PC-9 (cell line): Measurements from ENCODE around the gene SLC25A1. TPM values are rescaled to one million over a fixed set of nuclear protein-coding genes. Genes with fewer than 3 reads are reported as not detected.

Source experiments
- BruUV-seq: library from RNA; stranded (reverse); fragments of 400-500 nt; replicated peaks from 2 replicates; lab custom pipeline; 2021; lab: Mats Ljungman, UMichigan
- CTCF ChIA-PET: fragments of 300-600 bp; sonication (Branson Sonifier 250); formaldehyde crosslinking; loops from one replicate; lab custom pipeline; 2022; ENCODE audit warnings: antibody characterized with exemption; lab: Charles Lee
- POLR2A ChIA-PET: fragments of 300-600 bp; sonication (Branson Sonifier 250); formaldehyde crosslinking; loops from one replicate; lab custom pipeline; 2022; ENCODE audit warnings: antibody characterized with exemption; ENCODE audit not compliant: unreplicated experiment; lab: Charles Lee
- DNase-seq, 2 experiments: peaks; one replicate each; pipeline versions ENCODE4 v3.0.0 to v3.0.0-alpha.2; 2015 to 2022; ENCODE audit warnings: mixed read lengths in 1 of 2
- H2AFZ ChIP-seq: fragments of 200-600 bp; sonication (generic); 2 replicates; pipeline ENCODE4 v1.8.1; 2017; ENCODE audit warnings: antibody characterized with exemption
- H3F3A ChIP-seq: fragments of 200-600 bp; sonication (generic); 2 replicates; pipeline ENCODE4 v1.8.1; 2017; ENCODE audit warnings: antibody characterized with exemption, mild to moderate bottlenecking, low read depth; ENCODE audit not compliant: insufficient read depth
- H3K27ac ChIP-seq: fragments of 200-600 bp; sonication (generic); 2 replicates; pipeline ENCODE4 v1.6.1; 2016; ENCODE audit warnings: mixed run types
- H3K27me3 ChIP-seq: fragments of 200-600 bp; sonication (generic); 2 replicates; pipeline ENCODE4 v1.6.1; 2016; ENCODE audit warnings: low read depth, mixed run types; ENCODE audit not compliant: insufficient read depth
- H3K36me3 ChIP-seq: fragments of 200-600 bp; sonication (generic); 2 replicates; pipeline ENCODE4 v1.6.1; 2016; ENCODE audit warnings: low read depth, mixed run types
- H3K4me1 ChIP-seq: fragments of 200-600 bp; sonication (generic); replicated peaks from 2 replicates; pipeline ENCODE4 v1.6.1; 2016; ENCODE audit warnings: mixed run types; ENCODE audit not compliant: insufficient read depth
- H3K4me2 ChIP-seq: fragments of 200-600 bp; sonication (generic); 2 replicates; pipeline ENCODE4 v1.6.1; 2017; ENCODE audit warnings: mixed run types
- H3K4me3 ChIP-seq: fragments of 200-600 bp; sonication (generic); 2 replicates; pipeline ENCODE4 v1.6.1; 2016; ENCODE audit warnings: mixed run types
- H3K79me2 ChIP-seq: fragments of 200-600 bp; sonication (generic); 2 replicates; pipeline ENCODE4 v1.6.1; 2017; ENCODE audit warnings: low read depth, mixed run types
- H3K9me2 ChIP-seq: fragments of 200-600 bp; sonication (generic); 2 replicates; pipeline ENCODE4 v1.8.1; 2017; ENCODE audit warnings: mild to moderate bottlenecking; ENCODE audit not compliant: insufficient read depth
- H3K9me3 ChIP-seq: fragments of 200-600 bp; sonication (generic); 2 replicates; pipeline ENCODE4 v1.8.1; 2016; ENCODE audit warnings: low read depth; ENCODE audit not compliant: insufficient read depth
- H4K20me1 ChIP-seq: fragments of 200-600 bp; sonication (generic); 2 replicates; pipeline ENCODE4 v1.8.1; 2017; ENCODE audit not compliant: insufficient read depth
- EZH2 ChIP-seq: fragments of 200-600 bp; sonication (generic); IDR thresholded peaks from 2 replicates; pipeline ENCODE4 v1.8.0; 2017; ENCODE audit warnings: antibody characterized with exemption, low read depth
- intact Hi-C: fragments of 100-400 bp; cut with micrococcal nuclease; formaldehyde crosslinking; loops from one replicate; pipeline ENCODE4 v1.10.0; 2022; ENCODE audit not compliant: unreplicated experiment
- total RNA-seq: library from RNA; stranded (reverse); gene quantifications from 2 replicates; pipeline ENCODE4 v1.2.3, GENCODE V29; 2021
- TF ChIP-seq, protein P1 (sequence below): fragments of 200-600 bp; sonication (generic); conservative IDR thresholded peaks from 2 replicates; pipeline ENCODE4 v1.6.1; 2017; ENCODE audit warnings: mixed run types, antibody characterized with exemption, mild to moderate bottlenecking, moderate library complexity

SLC25A1 gene
- total RNA-seq, 1 experiment from 2014 or later, result 79.9 TPM

DNA sequence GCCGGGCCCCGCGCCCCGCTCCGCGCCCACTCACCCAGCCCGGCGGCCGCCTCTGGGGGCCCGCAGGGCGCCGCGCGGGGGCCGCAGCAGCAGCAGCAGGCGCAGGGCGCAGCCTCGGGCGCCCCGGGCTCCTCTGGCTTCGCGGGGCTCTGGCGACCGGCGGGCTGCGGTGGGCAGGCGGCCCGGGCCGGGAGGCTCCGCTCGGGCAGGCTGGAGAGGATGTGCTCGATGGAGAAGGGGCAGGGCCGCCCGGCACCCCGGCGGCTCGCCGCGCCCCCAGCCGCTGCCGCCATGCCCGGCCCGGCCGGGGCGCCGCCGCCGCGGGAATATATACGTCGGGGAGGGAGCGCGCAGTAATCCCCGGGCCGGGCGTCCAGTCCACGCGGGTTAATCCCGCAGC, 28.5 kb downstream of the SLC25A1 start, which contains the start of gene GSC2:
Gene GSC2 (minus strand): TSS at position 302 of the 400 bp plus-strand sequence. CDS start 9 bp downstream, at position 293.
- POLR2A ChIA-PET, result no interaction called here
- H3K9me2 ChIP-seq, result no peaks in the 10 kb centered on the region
- no peak within 1 kb of the TSS for H3K4me3 ChIP-seq
- H2AFZ ChIP-seq, result no peak within 1 kb of the TSS
- CTCF ChIA-PET, result no interaction called here
- intact Hi-C loops, result no loop called here
- no peaks in the 10 kb centered on the region for H3K4me1 ChIP-seq
- no peak for TF ChIP-seq EZH2
- TF ChIP-seq, protein P1, sequence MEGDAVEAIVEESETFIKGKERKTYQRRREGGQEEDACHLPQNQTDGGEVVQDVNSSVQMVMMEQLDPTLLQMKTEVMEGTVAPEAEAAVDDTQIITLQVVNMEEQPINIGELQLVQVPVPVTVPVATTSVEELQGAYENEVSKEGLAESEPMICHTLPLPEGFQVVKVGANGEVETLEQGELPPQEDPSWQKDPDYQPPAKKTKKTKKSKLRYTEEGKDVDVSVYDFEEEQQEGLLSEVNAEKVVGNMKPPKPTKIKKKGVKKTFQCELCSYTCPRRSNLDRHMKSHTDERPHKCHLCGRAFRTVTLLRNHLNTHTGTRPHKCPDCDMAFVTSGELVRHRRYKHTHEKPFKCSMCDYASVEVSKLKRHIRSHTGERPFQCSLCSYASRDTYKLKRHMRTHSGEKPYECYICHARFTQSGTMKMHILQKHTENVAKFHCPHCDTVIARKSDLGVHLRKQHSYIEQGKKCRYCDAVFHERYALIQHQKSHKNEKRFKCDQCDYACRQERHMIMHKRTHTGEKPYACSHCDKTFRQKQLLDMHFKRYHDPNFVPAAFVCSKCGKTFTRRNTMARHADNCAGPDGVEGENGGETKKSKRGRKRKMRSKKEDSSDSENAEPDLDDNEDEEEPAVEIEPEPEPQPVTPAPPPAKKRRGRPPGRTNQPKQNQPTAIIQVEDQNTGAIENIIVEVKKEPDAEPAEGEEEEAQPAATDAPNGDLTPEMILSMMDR, result no peak
- H3F3A ChIP-seq, result no peaks in the 10 kb centered on the region
- BruUV-seq, result no TSS peak
- H3K27me3 ChIP-seq, result peaks cover 21% of the 10 kb centered on the region
- H3K36me3 ChIP-seq, result no peaks in the 10 kb centered on the region
- H3K27ac ChIP-seq, result no peak within 1 kb of the TSS
- H3K9me3 ChIP-seq, result no peaks in the 10 kb centered on the region
- H3K79me2 ChIP-seq, result no peaks in the 10 kb centered on the region
- no peaks in the 10 kb centered on the region for H4K20me1 ChIP-seq
- H3K4me2 ChIP-seq, result no peak within 1 kb of the TSS
- no peak for DNase-seq

DNA sequence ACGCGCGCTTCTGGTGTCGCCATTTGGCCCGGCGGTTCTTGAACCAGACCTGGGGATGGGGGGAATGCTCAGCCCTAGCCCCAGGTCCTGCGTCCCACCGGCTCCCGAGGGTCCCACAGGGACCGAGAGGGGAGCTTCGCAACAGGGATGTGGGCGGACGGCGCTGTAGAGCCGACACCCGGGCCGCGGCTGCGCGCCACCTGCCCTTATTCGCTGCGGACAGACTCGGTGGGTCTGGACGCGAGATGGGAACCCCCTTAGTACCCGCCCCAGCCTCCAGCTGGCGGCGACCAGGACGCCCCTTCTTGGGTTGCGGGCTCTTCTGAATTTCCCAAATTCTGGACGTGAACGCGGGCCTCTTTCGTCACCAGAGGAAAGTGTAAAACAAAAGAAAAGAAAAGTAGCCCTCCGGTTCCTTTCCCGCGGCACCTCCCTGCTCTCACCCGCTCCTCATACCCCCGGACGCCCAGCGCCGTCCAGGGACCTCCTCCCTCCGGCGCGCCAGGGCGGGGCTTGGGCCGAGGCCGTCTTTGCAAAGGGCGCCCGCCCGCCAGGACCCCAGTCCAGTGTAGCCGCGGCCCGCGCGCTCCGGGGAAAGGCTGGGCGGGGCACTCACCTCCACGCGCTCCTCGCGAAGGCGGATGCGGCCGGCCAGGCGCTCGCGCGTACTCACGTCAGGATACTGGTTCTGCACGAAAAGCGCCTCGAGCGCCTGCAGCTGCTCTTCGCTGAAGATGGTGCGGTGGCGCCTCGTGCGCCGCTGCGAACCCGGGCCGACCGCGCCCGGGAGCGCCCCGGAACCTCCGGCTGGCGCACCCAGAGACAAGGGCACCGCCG, 29.3 kb downstream of the SLC25A1 start:
- CTCF ChIA-PET, result no interaction called here
- no peaks in the 10 kb centered on the region for H3K36me3 ChIP-seq
- no peaks in the 10 kb centered on the region for H3F3A ChIP-seq
- no peak for TF ChIP-seq EZH2
- TF ChIP-seq, protein P1, result no peak
- POLR2A ChIA-PET, result no interaction called here
- H3K4me1 ChIP-seq, result no peaks in the 10 kb centered on the region
- intact Hi-C loops, result no loop called here
- H3K27me3 ChIP-seq, result peaks cover 21% of the 10 kb centered on the region
- H3K9me3 ChIP-seq, result no peaks in the 10 kb centered on the region
- H3K9me2 ChIP-seq, result no peaks in the 10 kb centered on the region
- H3K79me2 ChIP-seq, result peaks cover 1% of the 10 kb centered on the region
- no TSS peak for BruUV-seq
- H2AFZ ChIP-seq, result no peak overlapping the region
- no peaks in the 10 kb centered on the region for H4K20me1 ChIP-seq
- no peak for DNase-seq
- no peak overlapping the region for H3K27ac ChIP-seq
- no peak overlapping the region for H3K4me3 ChIP-seq
- no peak overlapping the region for H3K4me2 ChIP-seq

DNA sequence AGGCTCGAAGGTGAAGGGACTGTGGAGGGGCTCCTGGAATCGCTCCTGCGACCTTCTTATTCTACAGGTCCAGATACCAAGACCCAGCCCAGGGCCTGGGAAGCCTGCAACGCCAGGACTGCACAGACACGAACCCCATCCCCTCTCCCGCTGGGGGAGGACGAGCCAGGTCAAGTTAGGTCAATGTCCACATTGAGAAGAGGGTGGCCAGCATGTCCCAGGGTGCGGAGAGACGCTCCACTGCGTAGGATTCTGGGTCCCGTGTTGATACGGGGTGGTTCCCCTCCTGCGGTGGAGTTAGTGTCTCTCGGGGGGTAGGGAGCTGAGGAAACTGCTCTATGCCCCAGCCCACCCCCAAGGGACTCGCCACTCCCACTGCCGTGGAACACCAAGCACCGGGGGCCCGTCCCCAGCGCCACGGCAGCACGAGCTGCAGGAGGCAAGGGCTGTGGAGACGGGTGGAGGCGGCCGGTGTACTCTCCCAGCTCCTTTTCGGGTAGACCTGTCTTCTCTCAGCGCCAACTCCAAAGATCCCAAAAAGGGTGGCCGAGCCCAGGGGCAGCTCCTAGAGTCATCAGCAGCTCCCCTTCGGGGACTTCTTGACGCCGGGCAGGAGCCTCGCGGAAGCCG, 30.0 kb downstream of the SLC25A1 start:
- POLR2A ChIA-PET, result no interaction called here
- no peak overlapping the region for H3K27ac ChIP-seq
- BruUV-seq, result no TSS peak
- H4K20me1 ChIP-seq, result no peaks in the 10 kb centered on the region
- H3K9me2 ChIP-seq, result no peaks in the 10 kb centered on the region
- no peak for TF ChIP-seq EZH2
- TF ChIP-seq, protein P1, result no peak
- H3K4me3 ChIP-seq, result no peak overlapping the region
- H3K4me1 ChIP-seq, result peaks cover under 1% of the 10 kb centered on the region; the same call in 1 of the 2 replicates
- peaks cover 17% of the 10 kb centered on the region for H3K27me3 ChIP-seq
- no peaks in the 10 kb centered on the region for H3K36me3 ChIP-seq
- CTCF ChIA-PET, result no interaction called here
- no peak overlapping the region; the same call in 1 of the 2 replicates for H2AFZ ChIP-seq
- H3K9me3 ChIP-seq, result no peaks in the 10 kb centered on the region
- no peak for DNase-seq
- peaks cover 9% of the 10 kb centered on the region for H3K79me2 ChIP-seq
- intact Hi-C loops, result no loop called here
- no peaks in the 10 kb centered on the region for H3F3A ChIP-seq
- H3K4me2 ChIP-seq, result no peak overlapping the region
